ENCODE data around the gene SMIM29.
"Not testable (repeated sequence)": the region's sequence is repeated elsewhere in the genome, so short reads cannot be mapped to it uniquely, and the experiment has no call there.

The SMIM29 gene

DNA sequence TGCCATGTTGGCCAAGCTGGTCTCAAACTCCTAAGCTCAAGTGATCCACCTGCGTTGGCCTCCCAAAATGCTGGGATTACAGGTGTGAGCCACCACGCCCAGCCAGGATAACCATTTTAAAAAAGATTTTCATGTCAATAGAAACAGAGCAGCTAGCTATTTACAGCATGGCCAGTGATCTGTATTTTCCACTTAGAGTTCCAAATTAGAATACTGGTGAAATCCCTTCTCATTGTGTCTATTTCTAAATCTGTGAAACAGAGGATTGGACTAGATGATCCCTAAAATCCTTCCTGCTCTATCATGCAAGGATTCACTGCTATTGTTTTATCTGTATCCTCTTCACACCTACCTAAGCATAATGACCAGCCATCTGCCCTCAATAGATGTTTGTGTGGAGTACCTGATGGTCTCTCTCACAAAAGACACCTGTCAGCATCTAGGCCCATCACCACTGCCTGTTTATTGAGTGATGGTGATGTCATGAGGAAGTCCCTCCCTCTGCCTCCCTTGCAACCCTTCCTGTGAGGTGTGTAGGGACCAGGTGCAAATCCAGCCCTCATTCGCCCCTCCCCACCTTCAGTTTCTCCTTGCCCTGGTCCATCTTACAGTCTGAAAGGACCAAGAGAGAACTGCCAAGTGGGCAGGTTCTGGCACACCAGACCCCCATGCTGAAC is 26.5 kb upstream of the SMIM29 start:
- no peak overlapping the region for H3K27ac ChIP-seq
- H3K4me1 ChIP-seq: peaks cover 7% of the 10 kb centered on the region
- no peak overlapping the region for H2AFZ ChIP-seq
- no peak overlapping the region for H3K9ac ChIP-seq
- TF ChIP-seq, protein P1, sequence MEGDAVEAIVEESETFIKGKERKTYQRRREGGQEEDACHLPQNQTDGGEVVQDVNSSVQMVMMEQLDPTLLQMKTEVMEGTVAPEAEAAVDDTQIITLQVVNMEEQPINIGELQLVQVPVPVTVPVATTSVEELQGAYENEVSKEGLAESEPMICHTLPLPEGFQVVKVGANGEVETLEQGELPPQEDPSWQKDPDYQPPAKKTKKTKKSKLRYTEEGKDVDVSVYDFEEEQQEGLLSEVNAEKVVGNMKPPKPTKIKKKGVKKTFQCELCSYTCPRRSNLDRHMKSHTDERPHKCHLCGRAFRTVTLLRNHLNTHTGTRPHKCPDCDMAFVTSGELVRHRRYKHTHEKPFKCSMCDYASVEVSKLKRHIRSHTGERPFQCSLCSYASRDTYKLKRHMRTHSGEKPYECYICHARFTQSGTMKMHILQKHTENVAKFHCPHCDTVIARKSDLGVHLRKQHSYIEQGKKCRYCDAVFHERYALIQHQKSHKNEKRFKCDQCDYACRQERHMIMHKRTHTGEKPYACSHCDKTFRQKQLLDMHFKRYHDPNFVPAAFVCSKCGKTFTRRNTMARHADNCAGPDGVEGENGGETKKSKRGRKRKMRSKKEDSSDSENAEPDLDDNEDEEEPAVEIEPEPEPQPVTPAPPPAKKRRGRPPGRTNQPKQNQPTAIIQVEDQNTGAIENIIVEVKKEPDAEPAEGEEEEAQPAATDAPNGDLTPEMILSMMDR (IDR thresholded peaks at IDR 0.05): no peak
- no peaks in the 10 kb centered on the region for H3K79me2 ChIP-seq
- no peak overlapping the region for H3K4me3 ChIP-seq (ENCODE audit: low read depth, low read length)
- no peaks in the 10 kb centered on the region for H3K36me3 ChIP-seq (ENCODE audit: control insufficient read depth, insufficient read depth, low read length)
- no peak overlapping the region for H3K4me2 ChIP-seq (ENCODE audit: low read length)
- H3K9me3 ChIP-seq (ENCODE audit: control insufficient read depth, low read length): no peaks in the 10 kb centered on the region
- no peaks in the 10 kb centered on the region for H3K27me3 ChIP-seq (ENCODE audit: control insufficient read depth, insufficient read depth, low read length)

DNA sequence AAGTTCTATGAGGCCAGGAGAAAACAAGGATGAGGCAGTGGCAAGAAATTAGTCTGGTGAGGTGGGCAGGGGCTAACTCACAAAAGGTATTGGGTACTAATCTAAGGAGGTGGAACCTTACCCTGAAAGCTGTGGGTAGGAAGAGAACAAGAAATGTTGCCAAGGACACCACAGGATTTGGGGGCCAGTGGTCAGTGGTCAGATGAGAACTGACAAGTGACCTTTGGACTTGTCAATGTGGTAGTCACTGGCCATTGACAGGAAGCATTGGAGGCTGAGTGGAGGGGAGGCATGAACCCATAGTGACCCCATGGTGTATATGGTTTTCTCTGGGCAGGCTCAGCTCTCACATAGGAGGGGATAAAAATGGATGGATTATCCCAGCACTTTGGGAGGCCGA is 25.3 kb upstream of the SMIM29 start:
- Histone ChIP-seq H3K9ac (no peak overlapping the region), H2AFZ (no peak overlapping the region), H3K4me3 (ENCODE audit: low read depth, low read length) (no peak overlapping the region), H3K36me3 (ENCODE audit: control insufficient read depth, insufficient read depth, low read length) (no peaks in the 10 kb centered on the region), H3K27me3 (ENCODE audit: control insufficient read depth, insufficient read depth, low read length) (no peaks in the 10 kb centered on the region), H3K79me2 (no peaks in the 10 kb centered on the region), H3K4me2 (ENCODE audit: low read length) (no peak overlapping the region), H3K9me3 (ENCODE audit: control insufficient read depth, low read length) (no peaks in the 10 kb centered on the region), H3K27ac (no peak overlapping the region), H3K4me1 (peaks cover 7% of the 10 kb centered on the region)
- TF ChIP-seq, protein P1 (IDR thresholded peaks at IDR 0.05): no peak

DNA sequence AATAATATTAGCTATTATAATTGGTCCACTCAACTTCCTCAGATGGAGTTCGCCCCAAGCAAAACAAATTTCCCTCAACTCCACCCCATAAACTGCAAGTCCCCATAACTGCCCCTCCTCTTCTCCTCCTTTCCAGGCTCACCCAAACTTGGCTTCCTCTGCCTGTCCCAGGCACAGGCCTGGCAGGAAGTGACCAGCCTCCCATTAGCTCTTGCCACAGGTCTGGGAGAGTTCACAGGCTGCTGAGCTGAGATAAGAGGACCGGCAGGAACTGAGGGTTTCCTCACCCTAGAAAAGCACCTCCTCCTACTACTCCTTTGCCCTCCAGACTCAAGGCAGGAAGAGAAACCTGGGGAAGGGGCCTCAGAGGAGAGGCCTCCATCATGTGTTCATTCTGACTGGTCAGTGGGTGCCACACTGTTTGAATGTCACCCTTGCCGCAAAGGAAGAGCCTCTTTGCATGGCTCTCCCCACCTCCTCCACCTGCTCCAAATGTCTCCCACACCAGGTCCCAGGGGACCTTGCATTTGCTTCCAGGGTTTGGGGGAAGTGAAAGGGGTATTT is 24.5 kb upstream of the SMIM29 start:
- no peaks in the 10 kb centered on the region for H3K9me3 ChIP-seq (ENCODE audit: control insufficient read depth, low read length)
- H3K79me2 ChIP-seq: no peaks in the 10 kb centered on the region
- no peaks in the 10 kb centered on the region for H3K27me3 ChIP-seq (ENCODE audit: control insufficient read depth, insufficient read depth, low read length)
- no peaks in the 10 kb centered on the region for H3K36me3 ChIP-seq (ENCODE audit: control insufficient read depth, insufficient read depth, low read length)
- no peak overlapping the region for H2AFZ ChIP-seq
- no peak overlapping the region for H3K4me3 ChIP-seq (ENCODE audit: low read depth, low read length)
- H3K27ac ChIP-seq: no peak overlapping the region
- H3K9ac ChIP-seq: no peak overlapping the region
- no peak overlapping the region for H3K4me2 ChIP-seq (ENCODE audit: low read length)
- TF ChIP-seq, protein P1 (IDR thresholded peaks at IDR 0.05): no peak
- H3K4me1 ChIP-seq: peaks cover 7% of the 10 kb centered on the region

DNA sequence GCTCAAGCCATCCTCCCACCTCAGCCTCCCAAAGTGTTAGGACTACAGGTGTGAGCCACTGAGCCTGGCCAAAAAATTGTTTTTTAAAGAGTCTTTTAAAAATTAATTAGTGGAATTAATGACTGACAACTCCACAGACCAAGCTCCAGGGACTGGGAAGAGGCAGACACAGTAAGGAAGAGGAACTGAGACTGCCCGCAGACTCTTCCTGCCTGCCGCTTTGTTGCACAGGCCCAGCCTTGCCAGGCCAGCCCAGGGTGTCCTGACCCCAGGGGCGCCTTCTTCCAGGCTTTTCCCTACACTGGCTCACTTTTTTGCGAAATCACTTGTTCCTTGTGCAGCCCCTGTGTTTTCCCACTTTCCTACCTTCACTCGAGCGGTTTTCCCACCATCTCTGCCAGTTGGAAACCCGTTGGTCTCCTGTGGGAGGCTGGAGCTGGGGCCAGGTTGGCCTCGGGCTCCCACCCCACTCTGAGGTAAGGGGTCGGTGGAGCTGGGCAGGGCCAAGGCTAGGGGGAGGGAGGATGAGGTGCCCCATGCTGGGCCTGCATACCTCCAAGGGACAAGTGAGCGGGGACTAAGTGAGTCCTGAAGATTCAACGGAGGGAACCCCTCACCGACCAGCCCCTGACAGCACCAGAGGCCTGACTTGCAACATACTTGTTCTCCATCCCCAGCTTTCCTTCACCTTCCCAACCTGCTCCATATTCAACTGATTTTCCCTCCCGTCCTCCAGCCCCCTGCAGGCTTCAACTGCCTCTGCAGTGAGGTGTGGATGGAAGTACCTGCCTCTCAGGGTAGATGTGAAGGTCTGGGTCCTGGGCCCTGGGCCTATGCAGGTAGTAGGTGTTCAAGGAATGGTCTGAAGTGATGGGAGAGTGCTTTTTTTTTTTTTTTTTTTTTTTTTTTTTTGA is 23.5 kb upstream of the SMIM29 start:
- H2AFZ ChIP-seq: no peak overlapping the region
- H3K36me3 ChIP-seq (ENCODE audit: control insufficient read depth, insufficient read depth, low read length): no peaks in the 10 kb centered on the region
- H3K9me3 ChIP-seq (ENCODE audit: control insufficient read depth, low read length): no peaks in the 10 kb centered on the region
- H3K79me2 ChIP-seq: no peaks in the 10 kb centered on the region
- TF ChIP-seq, protein P1 (IDR thresholded peaks at IDR 0.05): no peak
- no peaks in the 10 kb centered on the region for H3K27me3 ChIP-seq (ENCODE audit: control insufficient read depth, insufficient read depth, low read length)
- H3K27ac ChIP-seq: no peak overlapping the region
- H3K4me1 ChIP-seq: peaks cover 7% of the 10 kb centered on the region
- no peak overlapping the region for H3K4me3 ChIP-seq (ENCODE audit: low read depth, low read length)
- H3K9ac ChIP-seq: peak overlapping the region; percentile 11
- no peak overlapping the region for H3K4me2 ChIP-seq (ENCODE audit: low read length)

DNA sequence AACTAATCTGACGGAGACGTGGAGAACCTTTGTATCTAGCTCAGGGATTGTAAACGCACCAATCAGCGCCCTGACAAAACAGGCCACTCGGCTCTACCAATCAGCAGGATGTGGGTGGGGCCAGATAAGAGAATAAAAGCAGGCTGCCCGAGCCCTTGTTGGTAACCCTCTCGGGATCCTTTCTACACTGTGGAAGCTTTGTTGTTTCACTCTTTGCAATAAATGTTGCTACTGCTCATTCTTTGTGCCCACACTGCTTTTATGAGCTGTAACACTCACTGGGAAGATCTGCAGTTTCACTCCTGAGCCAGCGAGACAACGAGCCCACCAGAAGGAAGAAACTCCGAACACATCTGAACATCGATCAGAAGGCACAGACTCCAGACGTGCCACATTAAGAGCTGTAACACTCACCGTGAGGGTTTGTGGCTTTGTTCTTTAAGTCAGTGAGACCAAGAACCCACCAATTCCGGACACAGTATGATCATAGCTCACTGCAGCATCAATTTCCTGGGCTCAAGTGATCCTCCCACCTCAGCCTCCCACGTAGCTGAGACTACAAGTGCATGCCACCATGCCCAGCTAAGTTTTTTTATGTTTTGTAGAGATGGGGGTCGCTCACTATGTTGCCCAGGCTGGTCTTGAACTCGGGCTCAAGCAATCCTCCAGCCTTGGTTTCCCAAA is 21.0 kb upstream of the SMIM29 start:
- not testable (repeated sequence) for H3K36me3 ChIP-seq (ENCODE audit: control insufficient read depth, insufficient read depth, low read length); H2AFZ ChIP-seq

DNA sequence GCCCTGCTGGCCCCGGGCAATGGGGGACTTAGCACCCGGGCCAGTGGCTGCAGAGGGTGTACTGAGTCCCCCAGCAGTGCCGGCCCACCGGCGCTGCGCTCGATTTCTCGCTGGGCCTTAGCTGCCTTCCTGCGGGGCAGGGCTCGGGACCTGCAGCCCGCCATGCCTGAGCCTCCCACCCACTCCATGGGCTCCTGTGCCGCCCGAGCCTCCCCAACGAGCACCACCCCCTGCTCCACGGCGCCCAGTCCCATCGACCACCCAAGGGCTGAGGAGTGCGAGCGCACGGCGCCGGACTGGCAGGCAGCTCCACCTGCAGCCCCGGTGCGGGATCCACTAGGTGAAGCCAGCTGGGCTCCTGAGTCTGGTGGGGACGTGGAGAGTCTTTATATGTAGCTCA is 20.3 kb upstream of the SMIM29 start:
- H3K4me1 ChIP-seq; H3K36me3 ChIP-seq (ENCODE audit: control insufficient read depth, insufficient read depth, low read length); H2AFZ ChIP-seq; H3K4me2 ChIP-seq (ENCODE audit: low read length); H3K79me2 ChIP-seq; H3K9ac ChIP-seq; H3K27ac ChIP-seq; H3K27me3 ChIP-seq (ENCODE audit: control insufficient read depth, insufficient read depth, low read length); H3K9me3 ChIP-seq (ENCODE audit: control insufficient read depth, low read length); H3K4me3 ChIP-seq (ENCODE audit: low read depth, low read length): not testable (repeated sequence)

More for the DNA sequence above, 21.0 kb upstream of the SMIM29 start:
- H3K79me2 ChIP-seq; H3K9me3 ChIP-seq (ENCODE audit: control insufficient read depth, low read length); H3K9ac ChIP-seq; H3K4me3 ChIP-seq (ENCODE audit: low read depth, low read length); H3K4me1 ChIP-seq; H3K27ac ChIP-seq; H3K4me2 ChIP-seq (ENCODE audit: low read length); H3K27me3 ChIP-seq (ENCODE audit: control insufficient read depth, insufficient read depth, low read length): not testable (repeated sequence)
